ENCODE measurements around the gene HERPUD2. TPM values are rescaled to one million over a fixed set of nuclear protein-coding genes. Genes with fewer than 3 reads are reported as not detected.

The HERPUD2 gene
- 10 to 100 TPM; 20.0 to 32.7 (median 25.6) TPM for polyA plus RNA-seq (ENCODE audit: insufficient read length in 10 of 10)
- long read RNA-seq, donor 1, partial matches to known transcripts = 0 of 4 reads
- long read RNA-seq, donor 1, other reads (novel, unspliced or antisense) = 0 of 4 reads
- long read RNA-seq, donor 2, partial matches to known transcripts = 0 of 1 reads
- long read RNA-seq, donor 2, other reads (novel, unspliced or antisense) = 0 of 1 reads
- long read RNA-seq, donor 3 = 0 reads
- long read RNA-seq, donor 4, partial matches to known transcripts = 0 of 3 reads
- long read RNA-seq, donor 4, other reads (novel, unspliced or antisense) = 0 of 3 reads
- long read RNA-seq, donor 5, transcript HERPUD2-202 (8 exons, 3,057 nt) = major isoform, 8 of 25 reads
- long read RNA-seq, donor 5, partial matches to known transcripts = 14 of 25 reads
- long read RNA-seq, donor 5, other reads (novel, unspliced or antisense) = 0 of 25 reads
- long read RNA-seq, donor 6, partial matches to known transcripts = 0 of 4 reads
- long read RNA-seq, donor 6, other reads (novel, unspliced or antisense) = 0 of 4 reads
- long read RNA-seq, donor 7, partial matches to known transcripts = 0 of 2 reads
- long read RNA-seq, donor 7, other reads (novel, unspliced or antisense) = 0 of 2 reads
- long read RNA-seq, donor 8, partial matches to known transcripts = 0 of 2 reads
- long read RNA-seq, donor 8, other reads (novel, unspliced or antisense) = 0 of 2 reads
- long read RNA-seq, donor 9 = 0 reads

GRCh38 chr7:35694784-35695472 lies at the start of gene HERPUD2:
TSS of gene HERPUD2 (minus strand) at chr7:35695135. CDS start at chr7:35694330, 805 bp downstream.
- peak; percentile 89 to 98 (median 95) for DNase-seq

- DNase-seq = no peak
These were observed 44.0 kb upstream of the HERPUD2 start for GRCh38 chr7:35738889-35739288.

- DNase-seq = no peak
These were observed 41.8 kb upstream of the HERPUD2 start for GRCh38 chr7:35736725-35737124.

GRCh38 chr7:35735396-35735795 lies 40.5 kb upstream of the HERPUD2 start:
- DNase-seq = no peak

GRCh38 chr7:35734001-35734483 lies 39.1 kb upstream of the HERPUD2 start:
- DNase-seq = no peak

GRCh38 chr7:35731349-35731748 lies 36.4 kb upstream of the HERPUD2 start:
- no peak for DNase-seq

GRCh38 chr7:35729061-35729783 lies 34.3 kb upstream of the HERPUD2 start:
- no peak for DNase-seq

- peak in 1 of 3 donors; percentile 52 for DNase-seq
These were observed 33.6 kb upstream of the HERPUD2 start for GRCh38 chr7:35728412-35729060.

- no peak for DNase-seq
These were observed 32.6 kb upstream of the HERPUD2 start for GRCh38 chr7:35727571-35727970.

GRCh38 chr7:35726654-35727053 lies 31.7 kb upstream of the HERPUD2 start:
- no peak for DNase-seq

GRCh38 chr7:35725280-35725680 lies 30.3 kb upstream of the HERPUD2 start:
- DNase-seq = no peak

GRCh38 chr7:35723011-35723410 lies 28.1 kb upstream of the HERPUD2 start:
- DNase-seq = no peak

GRCh38 chr7:35722054-35722849 lies 27.3 kb upstream of the HERPUD2 start:
- DNase-seq = no peak

- DNase-seq = no peak
These were observed 26.4 kb upstream of the HERPUD2 start for GRCh38 chr7:35721288-35721687.

GRCh38 chr7:35720849-35721248 lies 25.9 kb upstream of the HERPUD2 start:
- no peak for DNase-seq

- no peak for DNase-seq
These were observed 25.1 kb upstream of the HERPUD2 start for GRCh38 chr7:35720032-35720431.

GRCh38 chr7:35718047-35718446 lies 23.1 kb upstream of the HERPUD2 start:
- DNase-seq = no peak

- no peak for DNase-seq
These were observed 22.6 kb upstream of the HERPUD2 start for GRCh38 chr7:35717516-35717915.

GRCh38 chr7:35717013-35717412 lies 22.1 kb upstream of the HERPUD2 start:
- DNase-seq = no peak

Measured in muscle of back (tissue), 13 donors.